NCI-H2196 treated with DMSO at 0.1 percent for 48 hours (cell line): Measurements from ENCODE around the gene ZNF710.

Experiments
- DNase-seq: peaks from one replicate; lab custom pipeline; 2025; ENCODE audit not compliant: unreplicated experiment; lab: John Stamatoyannopoulos, UW

Gene ZNF710

DNA sequence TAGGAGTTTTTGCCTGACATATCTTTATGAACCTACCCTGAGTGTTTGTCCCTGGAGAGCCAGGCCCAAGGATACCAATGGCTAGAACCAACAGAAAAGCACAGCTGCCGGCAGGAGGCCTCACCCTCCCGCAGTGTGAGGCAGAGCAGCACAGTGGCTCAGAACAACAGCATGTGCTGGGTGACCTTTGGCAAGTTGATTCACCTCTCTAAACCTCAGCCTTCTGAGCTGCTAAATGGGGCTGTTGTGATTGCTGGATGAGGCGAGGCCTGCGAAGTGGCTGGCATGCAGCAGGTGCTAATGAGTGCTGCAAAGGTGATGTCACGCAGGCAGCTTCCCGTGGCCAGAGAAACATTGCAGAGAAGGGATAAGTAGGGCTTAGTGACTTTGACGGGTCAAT lies 77.8 kb downstream of the ZNF710 start:
- no peak for DNase-seq

GRCh38 chr15:90079619-90080457 lies 78.7 kb downstream of the ZNF710 start:
- no peak for DNase-seq

GRCh38 chr15:90080458-90080755 lies 79.3 kb downstream of the ZNF710 start:
- no peak for DNase-seq

GRCh38 chr15:90080818-90081393 lies 79.8 kb downstream of the ZNF710 start:
- DNase-seq, result no peak

- no peak for DNase-seq
Observed at GRCh38 chr15:90082140-90082715, 81.1 kb downstream of the ZNF710 start.

GRCh38 chr15:90083419-90083818 lies 82.3 kb downstream of the ZNF710 start:
- no peak for DNase-seq

DNA sequence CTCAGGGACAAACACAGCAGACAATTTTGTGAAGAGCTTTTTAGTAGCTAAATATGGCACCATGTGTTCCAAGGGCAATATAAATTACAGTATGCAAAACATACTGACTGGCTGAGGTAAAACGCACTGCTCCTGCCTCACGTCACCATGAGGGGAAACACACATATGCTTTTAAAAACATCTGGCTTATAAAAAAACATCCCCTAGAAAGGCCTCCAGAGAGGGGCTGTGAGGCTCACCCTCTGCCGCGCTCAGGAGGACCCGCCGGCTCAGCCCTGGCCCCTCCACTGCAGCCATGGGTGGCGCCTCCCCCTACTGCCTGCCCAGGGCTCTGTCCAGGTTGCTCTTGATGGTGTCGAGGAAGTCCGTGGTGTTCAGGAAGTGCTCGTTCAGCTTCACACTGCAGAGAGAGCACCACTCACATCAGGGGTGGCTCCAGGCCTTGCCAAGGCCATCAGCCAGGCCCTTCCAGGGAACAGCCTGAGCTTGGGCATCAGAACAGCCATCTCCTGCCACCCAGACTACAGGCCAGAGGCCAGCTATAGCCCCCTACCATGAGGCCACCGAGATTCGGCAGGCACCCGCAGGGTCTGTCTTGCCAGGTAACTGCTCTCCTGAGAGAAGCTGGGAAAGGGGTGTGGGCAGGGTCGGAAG lies 83.0 kb downstream of the ZNF710 start:
- DNase-seq, result no peak

- DNase-seq, result no peak
Observed at GRCh38 chr15:90084876-90085423, 83.8 kb downstream of the ZNF710 start.

DNA sequence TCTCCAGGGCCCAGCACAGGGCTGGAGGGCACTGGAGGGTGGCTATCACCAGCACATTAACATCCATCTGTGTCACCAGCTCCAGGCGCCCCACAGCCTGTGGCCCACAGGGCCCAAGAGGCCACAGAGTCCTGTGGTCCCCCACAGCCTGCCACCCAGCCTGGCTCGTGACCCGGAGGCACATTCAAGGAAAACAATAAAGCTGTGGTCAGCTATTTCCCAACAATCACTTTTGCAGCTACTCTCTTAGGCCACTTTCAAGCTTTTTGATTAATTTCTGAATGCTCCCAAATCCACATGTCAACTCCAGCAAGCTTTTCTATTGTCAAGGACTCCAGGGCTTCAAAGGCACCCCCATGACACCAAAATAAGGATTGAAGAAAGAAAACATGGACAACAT lies 84.4 kb downstream of the ZNF710 start:
- DNase-seq, result no peak

- DNase-seq, result no peak
Observed at GRCh38 chr15:90086868-90087268, 85.7 kb downstream of the ZNF710 start.

DNA sequence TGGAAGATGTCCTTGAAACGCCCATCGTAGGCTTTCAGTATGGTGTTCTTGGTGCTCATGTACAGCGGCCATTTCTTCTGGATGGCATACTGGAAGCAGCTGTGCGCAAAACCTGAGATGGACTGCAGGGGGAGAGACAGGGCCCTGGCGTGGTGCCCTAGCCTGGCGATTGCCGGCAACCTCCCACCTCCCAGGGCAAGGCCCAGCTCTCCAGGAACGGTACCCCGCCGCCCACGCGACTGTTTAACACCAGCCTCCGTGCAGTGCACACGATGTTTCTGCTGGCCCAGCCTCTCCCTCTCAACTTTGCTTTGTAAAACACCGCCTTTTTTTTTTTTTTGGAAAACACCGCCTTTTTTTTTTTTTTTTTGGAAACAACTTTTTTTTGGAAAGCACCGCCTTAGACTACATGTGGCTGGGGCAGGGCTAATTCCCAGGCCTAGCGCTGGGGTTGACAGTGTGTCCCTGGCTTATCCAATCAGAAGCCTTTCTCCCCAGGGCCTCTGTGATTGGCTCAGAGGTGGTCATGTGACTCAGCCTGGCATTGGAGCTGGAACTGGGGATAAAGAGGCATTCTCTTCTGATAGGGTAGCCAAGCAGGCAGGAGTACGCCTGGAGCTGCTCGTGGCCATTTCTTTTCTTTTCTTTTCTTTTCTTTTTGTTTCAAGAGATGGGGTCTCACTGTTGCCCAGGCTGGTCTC lies 86.5 kb downstream of the ZNF710 start:
- no peak for DNase-seq

- DNase-seq, result no peak
Observed at GRCh38 chr15:90090226-90090848, 89.2 kb downstream of the ZNF710 start.

DNA sequence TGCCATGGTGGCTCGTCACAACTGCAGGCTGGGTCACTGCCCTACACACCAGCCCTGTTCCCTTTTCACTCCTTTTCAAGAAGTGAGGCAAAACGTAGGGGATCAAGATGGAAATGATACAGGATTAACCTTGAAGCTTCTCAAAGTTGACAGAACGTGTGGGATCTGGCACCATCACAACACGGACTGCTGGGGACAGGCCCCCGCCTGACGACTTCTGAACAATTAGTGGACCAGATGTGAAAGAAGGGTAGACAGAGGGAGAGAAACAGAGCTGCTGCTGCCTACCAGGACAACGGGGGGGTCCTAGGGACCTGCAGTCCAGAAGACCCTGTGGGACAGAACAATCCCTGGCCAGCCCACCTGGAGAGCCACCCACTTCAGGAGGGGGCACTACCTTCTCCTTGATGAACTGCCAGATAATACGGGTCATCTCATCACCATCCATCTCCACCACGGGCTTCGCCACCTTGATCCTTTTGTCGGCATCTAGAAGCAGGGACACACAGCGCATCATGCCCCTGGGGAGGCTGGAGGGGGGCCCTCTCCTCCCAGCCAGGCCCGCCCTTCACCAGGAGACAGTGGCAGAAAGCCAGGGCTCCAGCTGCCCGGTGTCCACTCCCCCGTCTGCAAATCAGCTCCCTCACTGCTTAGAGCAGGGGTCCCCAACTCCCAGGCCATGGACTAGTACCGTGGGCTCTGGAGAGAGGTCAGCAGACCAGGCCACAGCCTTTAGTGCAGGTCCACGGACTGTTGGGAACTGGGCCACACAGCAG lies 90.2 kb downstream of the ZNF710 start:
- DNase-seq, result no peak

DNA sequence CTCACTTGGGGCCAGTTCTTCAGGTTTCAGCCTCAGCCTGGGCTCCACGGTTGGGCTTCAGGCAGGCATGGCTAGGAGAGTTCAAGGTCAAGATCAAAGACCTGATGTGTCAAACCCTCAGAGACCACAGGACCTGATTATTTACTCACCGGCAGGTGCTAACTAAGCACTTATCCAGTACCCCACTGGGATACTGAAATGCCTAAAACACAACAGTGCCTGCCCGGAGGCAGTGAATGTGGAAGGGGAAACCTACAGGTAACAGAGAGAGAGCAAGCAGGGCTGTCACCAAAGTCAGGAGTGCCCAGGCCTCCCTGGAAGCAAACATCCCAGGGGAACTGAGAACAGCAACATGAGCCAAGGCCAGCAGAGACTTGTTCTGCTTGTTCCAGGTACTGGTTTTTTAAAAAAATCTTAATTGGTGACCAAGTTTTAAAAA lies 94.4 kb downstream of the ZNF710 start:
- DNase-seq, result no peak

- no peak for DNase-seq
Observed at GRCh38 chr15:90097475-90097874, 96.4 kb downstream of the ZNF710 start.

GRCh38 chr15:90099072-90099867 lies 98.1 kb downstream of the ZNF710 start:
- no peak for DNase-seq

- no peak for DNase-seq
Observed at GRCh38 chr15:90099868-90100831, 99.0 kb downstream of the ZNF710 start.
